AG10803 (cell line): ENCODE measurements around the gene FBRSL1.

Source experiments
- DNase-seq: peaks from one replicate; pipeline ENCODE4 v3.0.0; 2010; ENCODE audit warnings: low read depth
- H3K4me3 ChIP-seq: 2 replicates; pipeline ENCODE4 v1.5.1; 2011; ENCODE audit warnings: mild to moderate bottlenecking, low read length, control low read depth
- CTCF ChIP-seq: conservative IDR thresholded peaks from 2 replicates; pipeline ENCODE4 v1.5.1; 2011; ENCODE audit warnings: mild to moderate bottlenecking, low read length, control low read depth, inconsistent platforms

FBRSL1 gene

GRCh38 chr12:132517013-132517739 is 27.2 kb downstream of the FBRSL1 start:
- no peak for TF ChIP-seq CTCF
- no peak for DNase-seq
- H3K4me3 ChIP-seq, result no peak overlapping the region

- DNase-seq, result no peak
- TF ChIP-seq CTCF, result no peak
- no peak overlapping the region for H3K4me3 ChIP-seq
These were observed 27.8 kb downstream of the FBRSL1 start for GRCh38 chr12:132517740-132518100.

- no peak for DNase-seq
- no peak for TF ChIP-seq CTCF
- no peak overlapping the region for H3K4me3 ChIP-seq
These were observed 28.5 kb downstream of the FBRSL1 start for GRCh38 chr12:132518354-132518992.

GRCh38 chr12:132520421-132521199 is 30.7 kb downstream of the FBRSL1 start:
- DNase-seq, result no peak
- no peak overlapping the region for H3K4me3 ChIP-seq
- no peak for TF ChIP-seq CTCF

- no peak for DNase-seq
- TF ChIP-seq CTCF, result no peak
- no peak overlapping the region for H3K4me3 ChIP-seq
These were observed 31.2 kb downstream of the FBRSL1 start for GRCh38 chr12:132521200-132521580.

GRCh38 chr12:132521712-132522292 is 31.9 kb downstream of the FBRSL1 start:
- TF ChIP-seq CTCF, result no peak
- no peak for DNase-seq
- no peak overlapping the region for H3K4me3 ChIP-seq
